ENCODE measurements around the gene INPP4B.

- TF ChIP-seq CTCF (IDR thresholded peaks at IDR 0.05; ENCODE audit: low read length), result no peak
- TF ChIP-seq EZH2 (IDR thresholded peaks at IDR 0.05; ENCODE audit: borderline replicate concordance, low read length), result no peak
Measured at GRCh38 chr4:142336251-142336934, 509.7 kb downstream of the INPP4B start.
